Chondrocyte (in vitro differentiated cells): ENCODE results near the gene LRP4. TPM values are rescaled to one million over a fixed set of nuclear protein-coding genes. Genes with fewer than 3 reads are reported as not detected.
A peak's percentile ranks its signal among the peaks of the same experiment; 100 is the strongest.

ENCODE experiments used
- DNase-seq: peaks from one replicate; pipeline ENCODE4 v3.0.0; 2021; ENCODE audit warnings: mixed read lengths, low spot score
- H3K27ac Mint-ChIP-seq: one replicate; pipeline ENCODE4 v1.8.0; 2021; ENCODE audit warnings: mild to moderate bottlenecking, moderate library complexity, mixed read lengths; ENCODE audit not compliant: unreplicated experiment
- H3K27me3 Mint-ChIP-seq: 2 replicates; pipeline ENCODE4 v1.8.0; 2021; ENCODE audit warnings: low read depth, mixed read lengths
- H3K36me3 Mint-ChIP-seq: 2 replicates; pipeline ENCODE4 v1.8.0; 2021; ENCODE audit warnings: low read depth, mixed read lengths
- H3K4me1 Mint-ChIP-seq: 2 replicates; pipeline ENCODE4 v1.8.0; 2021; ENCODE audit warnings: low read depth, mild to moderate bottlenecking, mixed read lengths
- H3K4me3 Mint-ChIP-seq: one replicate; pipeline ENCODE4 v1.8.0; 2021; ENCODE audit warnings: mild to moderate bottlenecking, moderate library complexity, mixed read lengths; ENCODE audit not compliant: unreplicated experiment
- H3K9me3 Mint-ChIP-seq: 2 replicates; pipeline ENCODE4 v1.8.0; 2021; ENCODE audit warnings: low read depth, mixed read lengths
- CTCF ChIP-seq: fragments of 200-600 bp; sonication (generic); IDR thresholded peaks from 2 replicates; pipeline ENCODE4 v1.5.0; 2021; ENCODE audit warnings: antibody characterized with exemption, mild to moderate bottlenecking, moderate library complexity
- total RNA-seq: library from RNA; stranded (reverse); gene quantifications from 3 replicates; pipeline ENCODE4 v1.2.1, GENCODE V29; 2021

The LRP4 gene
- total RNA-seq, 1 donor from 2014 or later = 7.0 TPM

- Mint-ChIP-seq H3K36me3 (peaks cover 24% of the 10 kb centered on the region), H3K27me3 (no peaks in the 10 kb centered on the region)
These were observed 43.8 kb downstream of the LRP4 start for GRCh38 chr11:46874586-46874985.

GRCh38 chr11:46868912-46869311 is 49.4 kb downstream of the LRP4 start:
- no peak for DNase-seq
- H3K9me3 Mint-ChIP-seq = no peaks in the 10 kb centered on the region
- H3K4me3 Mint-ChIP-seq = no peak overlapping the region
- no peak overlapping the region for H3K27ac Mint-ChIP-seq
- H3K36me3 Mint-ChIP-seq = peaks cover 14% of the 10 kb centered on the region
- no peaks in the 10 kb centered on the region for H3K27me3 Mint-ChIP-seq
- H3K4me1 Mint-ChIP-seq = peaks cover 11% of the 10 kb centered on the region
- no peak for TF ChIP-seq CTCF

More at GRCh38 chr11:46874586-46874985, 43.8 kb downstream of the LRP4 start:
- no peak for TF ChIP-seq CTCF
- H3K27ac Mint-ChIP-seq = no peak overlapping the region
- no peaks in the 10 kb centered on the region for H3K9me3 Mint-ChIP-seq
- DNase-seq = no peak
- no peaks in the 10 kb centered on the region for H3K4me1 Mint-ChIP-seq
- no peak overlapping the region for H3K4me3 Mint-ChIP-seq

GRCh38 chr11:46865340-46865739 is 53.0 kb downstream of the LRP4 start:
- Mint-ChIP-seq H3K36me3 (peaks cover 7% of the 10 kb centered on the region), H3K27me3 (no peaks in the 10 kb centered on the region)

GRCh38 chr11:46860218-46860617 is 58.1 kb downstream of the LRP4 start:
- Mint-ChIP-seq H3K27me3 (no peaks in the 10 kb centered on the region), H3K27ac (no peak overlapping the region), H3K4me3 (no peak overlapping the region), H3K9me3 (no peaks in the 10 kb centered on the region), H3K36me3 (peaks cover 11% of the 10 kb centered on the region), H3K4me1 (peaks cover 5% of the 10 kb centered on the region)
- DNase-seq = no peak
- TF ChIP-seq CTCF = no peak

More at GRCh38 chr11:46865340-46865739, 53.0 kb downstream of the LRP4 start:
- H3K27ac Mint-ChIP-seq = peak overlapping the region; percentile 71
- peaks cover 11% of the 10 kb centered on the region for H3K4me1 Mint-ChIP-seq
- DNase-seq = no peak
- H3K9me3 Mint-ChIP-seq = no peaks in the 10 kb centered on the region
- no peak overlapping the region for H3K4me3 Mint-ChIP-seq
- no peak for TF ChIP-seq CTCF

- Mint-ChIP-seq H3K4me1 (no peaks in the 10 kb centered on the region), H3K9me3 (no peaks in the 10 kb centered on the region), H3K4me3 (no peak overlapping the region), H3K27me3 (no peaks in the 10 kb centered on the region), H3K36me3 (peaks cover 11% of the 10 kb centered on the region), H3K27ac (no peak overlapping the region)
- DNase-seq = no peak
- TF ChIP-seq CTCF = no peak
These were observed 59.3 kb downstream of the LRP4 start for GRCh38 chr11:46858920-46859546.
